GM12874 (cell line): Measurements from ENCODE around the gene ADD1.

Source experiments
- CTCF ChIP-seq: IDR thresholded peaks from 2 replicates; pipeline ENCODE4 v1.5.1; 2011; ENCODE audit warnings: low read depth, mild to moderate bottlenecking, control low read depth, low read length, moderate library complexity; ENCODE audit not compliant: insufficient read depth

The ADD1 gene

DNA sequence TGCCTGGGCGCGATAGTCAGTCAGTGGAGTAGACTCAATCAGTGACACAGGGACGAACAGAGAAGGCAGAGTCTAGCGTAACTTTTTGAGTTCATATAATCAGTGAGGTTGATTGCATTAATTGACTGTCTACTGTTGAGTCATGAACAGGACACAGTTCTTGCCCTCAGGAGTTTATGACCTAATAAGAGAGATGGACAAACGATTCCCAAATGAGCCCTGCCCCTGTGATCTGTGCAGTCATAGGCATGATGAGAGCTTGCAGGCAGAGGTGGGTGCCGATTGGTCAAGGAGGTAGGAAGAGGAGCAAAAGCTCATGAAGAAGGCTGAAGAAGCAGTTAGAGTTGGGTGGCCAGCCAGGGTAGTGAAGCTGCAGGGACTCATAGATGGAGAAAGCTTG lies 57.1 kb downstream of the ADD1 start:
- no peak for TF ChIP-seq CTCF

GRCh38 chr4:2901186-2901585 lies 57.5 kb downstream of the ADD1 start:
- no peak for TF ChIP-seq CTCF

DNA sequence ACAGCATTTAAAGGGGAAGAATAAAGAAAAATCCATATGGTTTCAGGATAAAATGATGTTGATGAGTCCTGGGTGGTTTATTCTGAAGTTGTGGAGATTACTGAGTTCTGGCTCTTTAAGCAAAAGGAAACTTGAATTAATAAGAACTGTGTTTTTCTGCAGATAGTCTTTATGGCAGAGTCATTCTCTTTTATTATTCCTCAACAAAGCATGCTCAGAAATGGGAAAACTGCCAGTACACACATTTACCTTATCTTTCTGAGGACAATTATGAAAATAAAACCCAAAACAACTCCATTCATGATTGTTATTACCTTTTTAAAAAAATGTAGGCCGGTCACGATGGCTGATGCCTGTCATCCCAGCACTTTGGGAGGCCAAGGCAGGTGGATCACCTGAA lies 58.5 kb downstream of the ADD1 start:
- no peak for TF ChIP-seq CTCF

GRCh38 chr4:2905544-2905943 lies 61.9 kb downstream of the ADD1 start:
- no peak for TF ChIP-seq CTCF

DNA sequence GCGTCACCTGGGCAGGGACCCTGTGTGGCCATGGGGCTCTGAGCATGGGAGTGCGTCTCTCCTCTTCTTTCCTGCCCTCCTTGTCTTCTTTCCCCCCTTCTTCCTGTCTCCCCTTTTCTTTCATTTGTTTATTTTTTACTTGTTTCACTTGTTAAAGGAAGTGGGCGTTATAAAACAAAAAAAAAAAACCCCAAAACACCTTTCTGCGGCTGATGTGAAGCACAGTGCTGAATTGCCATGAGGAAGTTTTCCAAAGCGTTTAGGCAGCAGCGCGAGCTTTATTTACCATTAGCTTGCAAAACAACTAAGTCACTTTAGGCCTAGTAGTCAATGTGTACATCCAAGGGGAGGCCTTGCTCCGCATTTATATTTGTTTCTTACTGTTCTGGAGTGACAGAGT lies 62.6 kb downstream of the ADD1 start:
- TF ChIP-seq CTCF, result no peak

DNA sequence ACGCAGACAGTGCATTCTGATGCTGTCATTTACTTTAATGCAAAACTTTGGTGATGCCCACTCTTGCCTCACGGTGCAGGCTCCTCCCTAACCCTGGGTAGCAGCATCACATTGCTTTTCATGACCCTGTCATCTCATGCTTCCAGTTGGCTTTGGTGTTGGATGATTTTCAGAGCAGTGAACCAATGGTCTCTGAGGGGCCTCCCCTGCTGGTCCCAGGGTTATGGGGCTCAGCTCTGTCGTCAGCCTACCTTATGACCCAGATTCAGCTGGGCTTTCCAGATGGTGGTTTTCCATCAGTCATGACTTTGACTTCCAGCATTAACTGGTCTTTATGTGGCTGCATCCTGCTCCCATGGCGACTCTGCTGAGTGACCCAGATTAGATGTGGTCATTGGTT lies 63.6 kb downstream of the ADD1 start:
- TF ChIP-seq CTCF, result no peak

GRCh38 chr4:2907706-2908293 lies 64.2 kb downstream of the ADD1 start:
- no peak for TF ChIP-seq CTCF
